ENCODE data around the gene ZBTB3. TPM values are rescaled to one million over a fixed set of nuclear protein-coding genes. Genes with fewer than 3 reads are reported as not detected.

The ZBTB3 gene
- total and polyA plus RNA-seq, 9 of the 15 experiments (the other 6 are each of a cell fraction or from before 2014, with no cell fraction given), result 1.9 to 10.0 (median 4.9) TPM

DNA sequence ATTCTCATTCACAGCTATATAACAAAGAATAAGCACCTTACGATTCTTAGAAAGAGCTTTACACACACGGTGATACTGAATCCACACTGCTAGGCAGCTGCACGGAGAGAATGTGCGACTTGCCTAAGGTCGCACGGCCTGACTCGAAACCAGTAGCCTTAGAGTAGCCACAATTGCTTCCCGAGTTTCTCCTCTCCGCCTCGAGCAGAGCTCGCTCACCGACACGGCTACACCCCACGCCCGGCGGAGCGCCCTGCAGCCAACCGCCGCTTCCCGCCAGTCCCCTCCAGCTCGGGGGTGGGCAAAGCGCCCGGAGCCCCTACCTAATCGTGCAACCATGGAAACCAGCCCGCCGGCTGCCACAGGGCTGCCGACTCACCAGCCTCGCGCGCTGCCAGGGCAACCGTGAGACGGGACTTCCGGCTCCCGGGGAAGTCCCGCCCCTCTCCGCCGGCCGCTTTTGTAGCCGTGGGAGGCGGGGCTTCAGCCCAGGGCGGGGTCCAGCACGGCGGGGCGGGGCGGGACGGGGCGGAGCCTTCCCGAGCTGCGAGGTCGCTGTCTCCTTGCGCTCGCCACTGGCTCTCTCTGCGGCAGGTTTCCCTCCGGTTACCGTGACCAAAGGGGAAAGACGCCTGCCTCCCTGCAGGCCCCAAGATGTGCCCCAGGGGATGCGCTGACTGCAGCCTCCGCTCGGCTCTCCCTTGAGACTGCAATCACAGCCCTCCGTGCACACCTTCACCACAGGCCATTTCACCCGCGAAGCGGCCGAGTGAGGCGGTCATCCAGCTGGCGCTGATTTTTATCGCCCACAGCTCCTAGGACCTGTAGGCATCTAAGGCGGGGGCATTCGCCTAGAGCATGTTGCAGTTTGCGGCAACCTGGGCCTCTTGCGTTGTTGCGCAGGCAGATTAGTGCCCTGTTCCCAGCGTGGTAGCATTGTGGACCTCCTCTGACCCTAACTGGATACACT, 47.8 kb downstream of the ZBTB3 start (continued):
- TF ChIP-seq, protein P1, sequence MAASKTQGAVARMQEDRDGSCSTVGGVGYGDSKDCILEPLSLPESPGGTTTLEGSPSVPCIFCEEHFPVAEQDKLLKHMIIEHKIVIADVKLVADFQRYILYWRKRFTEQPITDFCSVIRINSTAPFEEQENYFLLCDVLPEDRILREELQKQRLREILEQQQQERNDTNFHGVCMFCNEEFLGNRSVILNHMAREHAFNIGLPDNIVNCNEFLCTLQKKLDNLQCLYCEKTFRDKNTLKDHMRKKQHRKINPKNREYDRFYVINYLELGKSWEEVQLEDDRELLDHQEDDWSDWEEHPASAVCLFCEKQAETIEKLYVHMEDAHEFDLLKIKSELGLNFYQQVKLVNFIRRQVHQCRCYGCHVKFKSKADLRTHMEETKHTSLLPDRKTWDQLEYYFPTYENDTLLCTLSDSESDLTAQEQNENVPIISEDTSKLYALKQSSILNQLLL (CRISPR knock-in tag; IDR thresholded peaks at IDR 0.05; ENCODE audit: borderline replicate concordance), result no peak
- TF ChIP-seq ELF1 (tag; IDR thresholded peaks at IDR 0.05) (peak; percentile 63; the same call in 1 of the 2 replicates), TEAD1 (CRISPR knock-in tag; IDR thresholded peaks at IDR 0.05) (peak; percentile 13 to 53; a peak in 2 of 4 replicates), RBM39 (optimal IDR thresholded peaks at IDR 0.05; ENCODE audit: low read depth, low read length) (no peak), ETV5 (CRISPR knock-in tag; IDR thresholded peaks at IDR 0.05; ENCODE audit: low read depth) (peak; percentile 40; the same call in 1 of the 2 replicates), CREBBP (IDR thresholded peaks at IDR 0.05; ENCODE audit: low read depth, low read length) (no peak), ZNF347 (CRISPR knock-in tag; IDR thresholded peaks at IDR 0.05; ENCODE audit: low read depth) (no peak), ATF1 (CRISPR knock-in tag; IDR thresholded peaks at IDR 0.05) (no peak), ATF1 (tag; IDR thresholded peaks at IDR 0.05) (peak; percentile 39; the same call in 1 of the 2 replicates), YY1 (IDR thresholded peaks at IDR 0.05; ENCODE audit: borderline replicate concordance in 1 of 3, control insufficient read depth in 1 of 3, extremely low read depth in 1 of 3, insufficient read depth in 3 of 3, insufficient read length in 1 of 3, insufficient replicate concordance in 2 of 3, low read depth in 1 of 3, low read length in 2 of 3) (peak in 1 of 3 experiments; percentile 12), ZNF717 (CRISPR knock-in tag; IDR thresholded peaks at IDR 0.05) (peak; percentile 83; the same call in 1 of the 2 replicates), POLR2AphosphoS2 (IDR thresholded peaks at IDR 0.05; ENCODE audit: low read length) (peak; percentile 98), CCNT2 (IDR thresholded peaks at IDR 0.05; ENCODE audit: borderline replicate concordance, extremely low read depth, insufficient read length, low read depth, low read length) (peak; percentile 57), ZBTB7A (IDR thresholded peaks at IDR 0.05; ENCODE audit: borderline replicate concordance, control insufficient read depth, low read depth, low read length) (no peak), ZC3H4 (CRISPR knock-in tag; IDR thresholded peaks at IDR 0.05; ENCODE audit: borderline replicate concordance) (no peak), SIX5 (IDR thresholded peaks at IDR 0.05; ENCODE audit: borderline replicate concordance in 1 of 2, insufficient read depth in 1 of 2, low read depth in 1 of 2, low read length in 2 of 2) (no peak), RFX5 (IDR thresholded peaks at IDR 0.05; ENCODE audit: low read depth, low read length) (no peak)
- TF ChIP-seq, protein P2, sequence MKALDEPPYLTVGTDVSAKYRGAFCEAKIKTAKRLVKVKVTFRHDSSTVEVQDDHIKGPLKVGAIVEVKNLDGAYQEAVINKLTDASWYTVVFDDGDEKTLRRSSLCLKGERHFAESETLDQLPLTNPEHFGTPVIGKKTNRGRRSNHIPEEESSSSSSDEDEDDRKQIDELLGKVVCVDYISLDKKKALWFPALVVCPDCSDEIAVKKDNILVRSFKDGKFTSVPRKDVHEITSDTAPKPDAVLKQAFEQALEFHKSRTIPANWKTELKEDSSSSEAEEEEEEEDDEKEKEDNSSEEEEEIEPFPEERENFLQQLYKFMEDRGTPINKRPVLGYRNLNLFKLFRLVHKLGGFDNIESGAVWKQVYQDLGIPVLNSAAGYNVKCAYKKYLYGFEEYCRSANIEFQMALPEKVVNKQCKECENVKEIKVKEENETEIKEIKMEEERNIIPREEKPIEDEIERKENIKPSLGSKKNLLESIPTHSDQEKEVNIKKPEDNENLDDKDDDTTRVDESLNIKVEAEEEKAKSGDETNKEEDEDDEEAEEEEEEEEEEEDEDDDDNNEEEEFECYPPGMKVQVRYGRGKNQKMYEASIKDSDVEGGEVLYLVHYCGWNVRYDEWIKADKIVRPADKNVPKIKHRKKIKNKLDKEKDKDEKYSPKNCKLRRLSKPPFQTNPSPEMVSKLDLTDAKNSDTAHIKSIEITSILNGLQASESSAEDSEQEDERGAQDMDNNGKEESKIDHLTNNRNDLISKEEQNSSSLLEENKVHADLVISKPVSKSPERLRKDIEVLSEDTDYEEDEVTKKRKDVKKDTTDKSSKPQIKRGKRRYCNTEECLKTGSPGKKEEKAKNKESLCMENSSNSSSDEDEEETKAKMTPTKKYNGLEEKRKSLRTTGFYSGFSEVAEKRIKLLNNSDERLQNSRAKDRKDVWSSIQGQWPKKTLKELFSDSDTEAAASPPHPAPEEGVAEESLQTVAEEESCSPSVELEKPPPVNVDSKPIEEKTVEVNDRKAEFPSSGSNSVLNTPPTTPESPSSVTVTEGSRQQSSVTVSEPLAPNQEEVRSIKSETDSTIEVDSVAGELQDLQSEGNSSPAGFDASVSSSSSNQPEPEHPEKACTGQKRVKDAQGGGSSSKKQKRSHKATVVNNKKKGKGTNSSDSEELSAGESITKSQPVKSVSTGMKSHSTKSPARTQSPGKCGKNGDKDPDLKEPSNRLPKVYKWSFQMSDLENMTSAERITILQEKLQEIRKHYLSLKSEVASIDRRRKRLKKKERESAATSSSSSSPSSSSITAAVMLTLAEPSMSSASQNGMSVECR (CRISPR knock-in tag; IDR thresholded peaks at IDR 0.05), result peak; percentile 37

Data from K562 (cell line).